Measurements from ENCODE around the gene GALNTL6.

The GALNTL6 gene

GRCh38 chr4:172243551-172243950, 430.3 kb downstream of the GALNTL6 start:
- DNase-seq, result no peak

- DNase-seq, result no peak
Observed at GRCh38 chr4:172245516-172245915, 432.3 kb downstream of the GALNTL6 start.

- DNase-seq, result no peak
Observed at GRCh38 chr4:172253409-172253808, 440.2 kb downstream of the GALNTL6 start.

- no peak for DNase-seq
Observed at GRCh38 chr4:172256820-172257219, 443.6 kb downstream of the GALNTL6 start.

- DNase-seq, result no peak
Observed at GRCh38 chr4:172270397-172270796, 457.2 kb downstream of the GALNTL6 start.

GRCh38 chr4:172287117-172287516, 473.9 kb downstream of the GALNTL6 start:
- no peak for DNase-seq

GRCh38 chr4:172305698-172306097, 492.5 kb downstream of the GALNTL6 start:
- DNase-seq, result no peak

- no peak for DNase-seq
Observed at GRCh38 chr4:172308078-172308477, 494.9 kb downstream of the GALNTL6 start.

GRCh38 chr4:172311682-172312081, 498.5 kb downstream of the GALNTL6 start:
- DNase-seq, result no peak

- no peak for DNase-seq
Observed at GRCh38 chr4:172323288-172323687, 510.1 kb downstream of the GALNTL6 start.

- no peak for DNase-seq
Observed at GRCh38 chr4:172344308-172344938, 531.2 kb downstream of the GALNTL6 start.

- DNase-seq, result no peak
Observed at GRCh38 chr4:172348426-172348825, 535.2 kb downstream of the GALNTL6 start.

- DNase-seq, result no peak
Observed at GRCh38 chr4:172352356-172352755, 539.2 kb downstream of the GALNTL6 start.

GRCh38 chr4:172356016-172356415, 542.8 kb downstream of the GALNTL6 start:
- no peak for DNase-seq

- no peak for DNase-seq
Observed at GRCh38 chr4:172357006-172357540, 543.9 kb downstream of the GALNTL6 start.

- no peak for DNase-seq
Observed at GRCh38 chr4:172362569-172362968, 549.4 kb downstream of the GALNTL6 start.

- DNase-seq, result no peak
Observed at GRCh38 chr4:172369471-172369959, 556.3 kb downstream of the GALNTL6 start.

- DNase-seq, result no peak
Observed at GRCh38 chr4:172377486-172378140, 564.4 kb downstream of the GALNTL6 start.

GRCh38 chr4:172379834-172380233, 566.6 kb downstream of the GALNTL6 start:
- no peak for DNase-seq

GRCh38 chr4:172390331-172390730, 577.1 kb downstream of the GALNTL6 start:
- no peak for DNase-seq

GRCh38 chr4:172392741-172393140, 579.5 kb downstream of the GALNTL6 start:
- DNase-seq, result no peak

- no peak for DNase-seq
Observed at GRCh38 chr4:172393220-172393619, 580.0 kb downstream of the GALNTL6 start.

- DNase-seq, result no peak
Observed at GRCh38 chr4:172404676-172405075, 591.5 kb downstream of the GALNTL6 start.

- no peak for DNase-seq
Observed at GRCh38 chr4:172410363-172410762, 597.2 kb downstream of the GALNTL6 start.

Data from right hindlimb (tissue), 1 donor.